LNCAP (cell line): Measurements from ENCODE around the gene ATP6V1F.

ENCODE experiments used
- CTCF ChIP-seq: fragments of 450-650 bp; IDR thresholded peaks from 2 replicates; pipeline ENCODE4 v1.5.1; 2017; ENCODE audit warnings: mild to moderate bottlenecking

The ATP6V1F gene

GRCh38 chr7:128856001-128856718 is 6.5 kb upstream of the ATP6V1F start:
- TF ChIP-seq CTCF: no peak

- TF ChIP-seq CTCF: no peak
These were observed 4.0 kb upstream of the ATP6V1F start for GRCh38 chr7:128858380-128859231.

GRCh38 chr7:128859232-128860157 is 3.2 kb upstream of the ATP6V1F start:
- no peak for TF ChIP-seq CTCF

GRCh38 chr7:128860158-128861073 is 2.2 kb upstream of the ATP6V1F start:
- TF ChIP-seq CTCF: no peak

GRCh38 chr7:128861957-128862570 is 592 bp upstream of the ATP6V1F start:
- TF ChIP-seq CTCF: no peak

GRCh38 chr7:128863433-128863989 is 855 bp downstream of the ATP6V1F start:
- TF ChIP-seq CTCF: peak; percentile 53
